Breast epithelium (tissue), 3 donors: ENCODE data around the gene CLDN2.

Source experiments
- POLR2A ChIP-seq: fragments of 450-650 bp; IDR thresholded peaks from one replicate; pipeline ENCODE4 v1.6.1; 2016; ENCODE audit warnings: antibody characterized with exemption, mild to moderate bottlenecking, moderate library complexity
- TF ChIP-seq, protein P1 (sequence below), 3 donors: fragments of 450-650 bp; IDR thresholded peaks; one replicate each; pipeline ENCODE4 v1.5.1; 2016 to 2017; ENCODE audit warnings: antibody characterized with exemption in 3 of 3, mild to moderate bottlenecking in 3 of 3, moderate library complexity in 3 of 3

DNA sequence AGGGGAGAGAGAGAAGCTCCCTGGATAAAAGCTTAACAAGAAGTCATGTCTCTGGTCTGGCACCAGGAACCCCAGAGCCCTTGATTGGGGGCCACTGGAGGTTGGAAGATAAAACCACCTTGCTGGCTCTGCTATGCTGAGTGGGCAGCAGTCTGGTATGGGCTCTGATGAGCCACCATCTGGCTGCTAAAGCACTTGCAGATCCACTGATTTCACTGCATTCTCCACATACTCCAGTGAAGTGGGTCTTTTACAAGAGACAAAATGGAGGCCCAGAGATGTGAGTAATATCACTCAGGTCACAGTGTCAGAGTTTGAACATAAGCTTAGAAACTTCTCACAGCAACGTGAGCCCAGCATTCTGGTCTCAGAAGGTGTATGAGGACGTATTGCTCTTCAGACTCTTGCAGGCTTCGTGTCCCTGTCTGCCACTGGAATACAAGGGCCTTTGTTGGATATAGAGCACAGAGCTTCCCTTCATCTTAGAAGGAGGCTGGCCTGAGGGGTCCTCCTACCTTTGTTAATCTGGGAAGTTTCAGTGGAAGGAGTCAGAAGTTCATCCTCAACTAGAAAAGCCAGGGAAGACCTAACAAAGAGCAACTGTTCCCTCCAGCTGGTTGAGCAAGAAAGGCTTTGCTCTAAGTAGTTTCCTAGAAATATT is 11.8 kb downstream of the CLDN2 start:
- no peak for TF ChIP-seq POLR2A
- TF ChIP-seq, protein P1, sequence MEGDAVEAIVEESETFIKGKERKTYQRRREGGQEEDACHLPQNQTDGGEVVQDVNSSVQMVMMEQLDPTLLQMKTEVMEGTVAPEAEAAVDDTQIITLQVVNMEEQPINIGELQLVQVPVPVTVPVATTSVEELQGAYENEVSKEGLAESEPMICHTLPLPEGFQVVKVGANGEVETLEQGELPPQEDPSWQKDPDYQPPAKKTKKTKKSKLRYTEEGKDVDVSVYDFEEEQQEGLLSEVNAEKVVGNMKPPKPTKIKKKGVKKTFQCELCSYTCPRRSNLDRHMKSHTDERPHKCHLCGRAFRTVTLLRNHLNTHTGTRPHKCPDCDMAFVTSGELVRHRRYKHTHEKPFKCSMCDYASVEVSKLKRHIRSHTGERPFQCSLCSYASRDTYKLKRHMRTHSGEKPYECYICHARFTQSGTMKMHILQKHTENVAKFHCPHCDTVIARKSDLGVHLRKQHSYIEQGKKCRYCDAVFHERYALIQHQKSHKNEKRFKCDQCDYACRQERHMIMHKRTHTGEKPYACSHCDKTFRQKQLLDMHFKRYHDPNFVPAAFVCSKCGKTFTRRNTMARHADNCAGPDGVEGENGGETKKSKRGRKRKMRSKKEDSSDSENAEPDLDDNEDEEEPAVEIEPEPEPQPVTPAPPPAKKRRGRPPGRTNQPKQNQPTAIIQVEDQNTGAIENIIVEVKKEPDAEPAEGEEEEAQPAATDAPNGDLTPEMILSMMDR (IDR thresholded peaks at IDR 0.05) = no peak
